ENCODE data around the gene CTTNBP2.

GRCh38 chr7:117757440-117757839 lies 115.8 kb downstream of the CTTNBP2 start:
- no peak for TF ChIP-seq CTCF (IDR thresholded peaks at IDR 0.05)
- TF ChIP-seq EZH2 (IDR thresholded peaks at IDR 0.05; ENCODE audit: borderline replicate concordance, insufficient read depth, low read depth, low read length, poor library complexity, severe bottlenecking) = no peak
